Adrenal gland (tissue), 12 donors: ENCODE data around the gene CD1C. TPM values are rescaled to one million over a fixed set of nuclear protein-coding genes. Genes with fewer than 3 reads are reported as not detected.
"Not testable (repeated sequence)": the region's sequence is repeated elsewhere in the genome, so short reads cannot be mapped to it uniquely, and the experiment has no call there.

Experiments used
- DNase-seq, 7 donors: peaks; one replicate each; pipeline ENCODE4 v3.0.0-alpha.2; 2019 to 2020
- H3K27ac ChIP-seq, 5 donors: fragments of 200-600 bp; sonication (generic) in 4 of 5; 1 replicate in 3 of 5; 2 replicates in 2 of 5; pipeline versions ENCODE4 v1.5.1 to v1.8.0; 2016 to 2020; ENCODE audit warnings: mild to moderate bottlenecking in 1 of 5
- H3K27me3 ChIP-seq: fragments of 200-600 bp; 2 replicates; pipeline ENCODE4 v1.8.0; 2021
- H3K36me3 ChIP-seq, 2 donors: fragments of 200-600 bp; replicated peaks in 1 of 2; 1 replicate in 1 of 2; 2 replicates in 1 of 2; pipeline versions ENCODE4 v1.5.1 to v1.8.0; 2018 to 2022
- H3K4me1 ChIP-seq, 2 donors: fragments of 200-600 bp; replicated peaks in 1 of 2; 1 replicate in 1 of 2; 2 replicates in 1 of 2; pipeline versions ENCODE4 v1.5.1 to v1.8.0; 2018 to 2021
- H3K4me3 ChIP-seq, 4 donors: fragments of 200-600 bp; sonication (generic) in 3 of 4; one replicate each; pipeline ENCODE4 v1.5.1; 2016 to 2018
- H3K9me3 ChIP-seq, 3 donors: fragments of 200-600 bp; sonication (generic) in 1 of 3; replicated peaks in 1 of 3; 1 replicate in 2 of 3; 2 replicates in 1 of 3; pipeline versions ENCODE4 v1.5.1 to v1.8.0; 2016 to 2021
- CTCF ChIP-seq, 6 experiments: fragments of 450-650 bp in 4 of 6; fragments of 200-600 bp in 2 of 6; sonication (generic) in 1 of 6; IDR thresholded peaks; 1 replicate in 5 of 6; 2 replicates in 1 of 6; pipeline versions ENCODE4 v1.5.1 to v1.8.0; 2016 to 2021; ENCODE audit warnings: antibody characterized with exemption in 6 of 6, mild to moderate bottlenecking in 2 of 6, moderate library complexity in 1 of 6
- POLR2A ChIP-seq, 2 donors: fragments of 450-650 bp; IDR thresholded peaks; one replicate each; pipeline ENCODE4 v1.6.1; 2017; ENCODE audit warnings: antibody characterized with exemption in 2 of 2, mild to moderate bottlenecking in 2 of 2, moderate library complexity in 1 of 2
- WGBS, 4 donors: extraction: QIAGEN DNeasy Blood & Tissue Kit in 2 of 4; methylation state at CpG; one replicate each; pipeline versions ENCODE4 v1.1.5 to v1.1.7; 2013 to 2017; 5-methylcytosine and 5-hydroxymethylcytosine counted together
- intact Hi-C, 2 donors: fragments of 100-400 bp; cut with DNase I; formaldehyde crosslinking; loops; one replicate each; pipeline versions ENCODE4 v1.14.1 to v1.15.0; 2022 to 2023
- polyA plus RNA-seq, 3 donors: library from polyadenylated mRNA; stranded (reverse); fragments of 200-250 nt in 2 of 3; fragments of 350-450 nt in 1 of 3; fragmentation: Illumina TruSeq in 1 of 3; extraction: RNeasy Lipid Tissue Mini Kit (QIAGEN cat#74804) in 1 of 3; gene quantifications; one replicate each; pipeline ENCODE4 v1.2.3, GENCODE V29; 2013 to 2014
- total RNA-seq, 9 donors: library from RNA; depleted of rRNA in 4 of 9; stranded (reverse); fragments of >200 nt in 4 of 9; fragments of 120-200 nt in 1 of 9; fragmentation: NEBNext Ultra II Directional in 1 of 9; extraction: Animal tissue kit (Norgen Biotek cat#: 25700) in 1 of 9; gene quantifications; one replicate each; pipeline versions ENCODE4 v1.1.0 to v1.2.4, GENCODE V29; 2013 to 2023
- donor health status: healthy with polysubstance abuse.
- donor health status: Bipolar disorder and iron deficiency.
- donor health status: DM: yes; HTN: yes; CAD: no.
- donor health status: DM: no; HTN: no; CAD: no.
- donor health status: DM: no; HTN: no; CAD: no.
- donor health status: DM: yes; HTN: yes; CAD: no.

The CD1C gene
- total and polyA plus RNA-seq, 12 donors = 0.11 to 0.94 (median 0.27) TPM; not detected in 9

GRCh38 chr1:158333405-158334155 lies 43.9 kb downstream of the CD1C start:
- intact Hi-C loops = no loop called here
- no peaks in the 10 kb centered on the region for H3K4me1 ChIP-seq
- TF ChIP-seq POLR2A (IDR thresholded peaks at IDR 0.05) = no peak
- TF ChIP-seq CTCF (IDR thresholded peaks at IDR 0.05) = no peak
- no peaks in the 10 kb centered on the region for H3K9me3 ChIP-seq
- DNase-seq = no peak
- 51 to 62% (median 58%) methylated on average over 8 of the region's 8 CpGs for WGBS, 4 donors
- H3K27me3 ChIP-seq = no peaks in the 10 kb centered on the region
- no peak overlapping the region for H3K27ac ChIP-seq
- no peak overlapping the region for H3K4me3 ChIP-seq
- no peaks in the 10 kb centered on the region for H3K36me3 ChIP-seq

GRCh38 chr1:158334526-158335212 lies 44.9 kb downstream of the CD1C start:
- intact Hi-C loops = no loop called here
- Histone ChIP-seq H3K27ac (no peak overlapping the region), H3K4me3 (no peak overlapping the region), H3K4me1 (no peaks in the 10 kb centered on the region), H3K27me3 (no peaks in the 10 kb centered on the region), H3K36me3 (no peaks in the 10 kb centered on the region), H3K9me3 (no peaks in the 10 kb centered on the region)
- TF ChIP-seq POLR2A (IDR thresholded peaks at IDR 0.05) = no peak
- no peak for TF ChIP-seq CTCF (IDR thresholded peaks at IDR 0.05)
- DNase-seq = no peak
- WGBS, 4 donors = 57 to 67% (median 60%) methylated on average over 2 of the region's 2 CpGs

- intact Hi-C loops = no loop called here
- no peak for TF ChIP-seq CTCF (IDR thresholded peaks at IDR 0.05)
- no peak for TF ChIP-seq POLR2A (IDR thresholded peaks at IDR 0.05)
- H3K9me3 ChIP-seq = no peaks in the 10 kb centered on the region
- H3K27me3 ChIP-seq = no peaks in the 10 kb centered on the region
- H3K27ac ChIP-seq = no peak overlapping the region
- no peak for DNase-seq
- H3K4me1 ChIP-seq = no peaks in the 10 kb centered on the region
- no peaks in the 10 kb centered on the region for H3K36me3 ChIP-seq
- H3K4me3 ChIP-seq = no peak overlapping the region
These were observed 45.5 kb downstream of the CD1C start for GRCh38 chr1:158335213-158335532.

- H3K36me3 ChIP-seq, H3K4me3 ChIP-seq: not testable (repeated sequence)
- WGBS, 4 donors = 63 to 73% (median 65%) methylated on average over 5 to 7 of the region's 7 CpGs
These were observed 46.7 kb downstream of the CD1C start for GRCh38 chr1:158336413-158336812.

More at GRCh38 chr1:158336413-158336812, 46.7 kb downstream of the CD1C start:
- H3K27ac ChIP-seq, H3K4me1 ChIP-seq, DNase-seq, intact Hi-C loops, H3K27me3 ChIP-seq, H3K9me3 ChIP-seq: not testable (repeated sequence)

Other genes with a start within 250 kb of the CD1C start
- 1 to 10 TPM; 1.1 to 5.2 (median 3.3) TPM for gene CD1D, start 109.0 kb upstream of the CD1C start, total RNA-seq
- gene CD1D, start 109.0 kb upstream of the CD1C start, polyA plus RNA-seq = 1 to 10 TPM; 1.4 to 5.6 (median 2.3) TPM
- under 1 TPM in 2 of 9 donors, not detected in 7; 0.06 to 0.34 TPM for gene CD1A, start 35.5 kb upstream of the CD1C start, total RNA-seq
- not detected for gene CD1A, start 35.5 kb upstream of the CD1C start, polyA plus RNA-seq
- not detected for gene CD1B, start 41.6 kb downstream of the CD1C start, total RNA-seq
- gene CD1B, start 41.6 kb downstream of the CD1C start, polyA plus RNA-seq = not detected
- gene CD1E, start 64.0 kb downstream of the CD1C start, total RNA-seq = under 1 TPM in 2 of 9 donors, not detected in 7; 0.06 to 0.50 TPM
- gene CD1E, start 64.0 kb downstream of the CD1C start, polyA plus RNA-seq = not detected
- gene OR10T2, start 109.5 kb downstream of the CD1C start, total RNA-seq = not detected
- gene OR10T2, start 109.5 kb downstream of the CD1C start, polyA plus RNA-seq = not detected
- not detected for gene OR10K2, start 136.3 kb downstream of the CD1C start, total RNA-seq
- not detected for gene OR10K2, start 136.3 kb downstream of the CD1C start, polyA plus RNA-seq
- gene OR10K1, start 171.9 kb downstream of the CD1C start, total RNA-seq = not detected
- not detected for gene OR10K1, start 171.9 kb downstream of the CD1C start, polyA plus RNA-seq
- not detected for gene OR10R2, start 182.3 kb downstream of the CD1C start, total RNA-seq
- not detected for gene OR10R2, start 182.3 kb downstream of the CD1C start, polyA plus RNA-seq